ENCODE measurements around the gene LRBA. TPM values are rescaled to one million over a fixed set of nuclear protein-coding genes. Genes with fewer than 3 reads are reported as not detected.

LRBA gene
- total and polyA plus RNA-seq, 4 donors = 8.2 to 69.8 (median 32.8) TPM

DNA sequence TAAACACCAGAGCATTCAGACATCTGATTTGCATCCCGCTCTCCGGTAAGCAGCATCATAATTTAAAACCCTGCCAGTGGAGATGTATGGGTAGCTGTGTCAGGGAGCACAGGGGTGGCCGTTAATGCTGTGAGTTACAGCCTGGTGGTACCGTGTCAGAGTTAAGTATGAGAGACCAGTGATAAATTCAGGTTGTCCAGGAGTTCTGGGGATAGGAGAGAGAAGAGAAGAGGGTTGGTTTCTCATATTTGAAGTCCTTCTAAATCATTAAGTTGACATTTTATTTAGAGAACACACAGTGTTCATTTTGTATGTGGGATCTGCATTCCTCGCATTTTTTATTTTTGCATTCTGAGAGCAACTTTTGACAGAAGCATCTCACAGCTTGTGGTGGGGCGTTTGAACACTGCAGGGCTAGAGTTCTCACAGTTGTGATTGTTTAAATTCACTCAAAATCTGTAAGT is 779.2 kb downstream of the LRBA start:
- TF ChIP-seq REST (IDR thresholded peaks at IDR 0.05) = no peak
- TF ChIP-seq TAF1 (conservative IDR thresholded peaks at IDR 0.05) = no peak
- no peak for TF ChIP-seq SP1 (IDR thresholded peaks at IDR 0.05)
- TF ChIP-seq YY1 (IDR thresholded peaks at IDR 0.05) = no peak
- TF ChIP-seq RXRA (IDR thresholded peaks at IDR 0.05) = no peak
- no peak for TF ChIP-seq ZBTB33 (IDR thresholded peaks at IDR 0.05)
- no peak for TF ChIP-seq HNF4G (IDR thresholded peaks at IDR 0.05)
- TF ChIP-seq HNF4A (conservative IDR thresholded peaks at IDR 0.05) = no peak
- TF ChIP-seq GABPA (IDR thresholded peaks at IDR 0.05 in 1 of 2, conservative IDR thresholded peaks at IDR 0.05 in 1 of 2) = no peak
- TF ChIP-seq, protein P1, sequence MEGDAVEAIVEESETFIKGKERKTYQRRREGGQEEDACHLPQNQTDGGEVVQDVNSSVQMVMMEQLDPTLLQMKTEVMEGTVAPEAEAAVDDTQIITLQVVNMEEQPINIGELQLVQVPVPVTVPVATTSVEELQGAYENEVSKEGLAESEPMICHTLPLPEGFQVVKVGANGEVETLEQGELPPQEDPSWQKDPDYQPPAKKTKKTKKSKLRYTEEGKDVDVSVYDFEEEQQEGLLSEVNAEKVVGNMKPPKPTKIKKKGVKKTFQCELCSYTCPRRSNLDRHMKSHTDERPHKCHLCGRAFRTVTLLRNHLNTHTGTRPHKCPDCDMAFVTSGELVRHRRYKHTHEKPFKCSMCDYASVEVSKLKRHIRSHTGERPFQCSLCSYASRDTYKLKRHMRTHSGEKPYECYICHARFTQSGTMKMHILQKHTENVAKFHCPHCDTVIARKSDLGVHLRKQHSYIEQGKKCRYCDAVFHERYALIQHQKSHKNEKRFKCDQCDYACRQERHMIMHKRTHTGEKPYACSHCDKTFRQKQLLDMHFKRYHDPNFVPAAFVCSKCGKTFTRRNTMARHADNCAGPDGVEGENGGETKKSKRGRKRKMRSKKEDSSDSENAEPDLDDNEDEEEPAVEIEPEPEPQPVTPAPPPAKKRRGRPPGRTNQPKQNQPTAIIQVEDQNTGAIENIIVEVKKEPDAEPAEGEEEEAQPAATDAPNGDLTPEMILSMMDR (IDR thresholded peaks at IDR 0.05; ENCODE audit: low read depth, low read length, missing input control) = no peak
- no peak for TF ChIP-seq FOXA1 (IDR thresholded peaks at IDR 0.05)
- TF ChIP-seq, protein P2, sequence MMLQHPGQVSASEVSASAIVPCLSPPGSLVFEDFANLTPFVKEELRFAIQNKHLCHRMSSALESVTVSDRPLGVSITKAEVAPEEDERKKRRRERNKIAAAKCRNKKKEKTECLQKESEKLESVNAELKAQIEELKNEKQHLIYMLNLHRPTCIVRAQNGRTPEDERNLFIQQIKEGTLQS (IDR thresholded peaks at IDR 0.05) = no peak
- no peak for TF ChIP-seq RAD21 (IDR thresholded peaks at IDR 0.05)
- no peak for TF ChIP-seq MAX (IDR thresholded peaks at IDR 0.05)
- TF ChIP-seq EGR1 (IDR thresholded peaks at IDR 0.05; ENCODE audit: low read depth in 2 of 2) = no peak
- TF ChIP-seq FOXA2 (IDR thresholded peaks at IDR 0.05) = no peak
- no peak for TF ChIP-seq NR2F2 (IDR thresholded peaks at IDR 0.05)
- Histone ChIP-seq H3K4me3 (ENCODE audit: low read depth in 1 of 3, low read length in 3 of 3) (no peak overlapping the region), H3K27me3 (ENCODE audit: control insufficient read depth in 4 of 4, insufficient read depth in 4 of 4, low read length in 3 of 4) (no peaks in the 10 kb centered on the region), H3K27ac (ENCODE audit: low read depth in 1 of 2, low read length in 2 of 2) (no peak overlapping the region), H3K9ac (ENCODE audit: low read depth in 1 of 2, low read length in 2 of 2) (no peak overlapping the region), H3K4me1 (ENCODE audit: control insufficient read depth in 4 of 4, insufficient read depth in 4 of 4, low read length in 3 of 4) (peaks cover 0 to 17% (median 15%) of the 10 kb centered on the region in 4 donors), H3K36me3 (ENCODE audit: control insufficient read depth in 4 of 4, insufficient read depth in 3 of 4, low read depth in 1 of 4, low read length in 3 of 4) (no peaks in the 10 kb centered on the region), H3K9me3 (ENCODE audit: control insufficient read depth in 4 of 4, low read length in 3 of 4) (no peaks in the 10 kb centered on the region)
- no peak for DNase-seq (ENCODE audit: low spot score)
- WGBS = 83% methylated on average over 6 of the region's 6 CpGs

Data from liver (tissue), 9 donors.